GM10248 (cell line): ENCODE results near the gene ABITRAM.
A peak's percentile ranks its signal among the peaks of the same experiment; 100 is the strongest.
"Not testable (repeated sequence)": the region's sequence is repeated elsewhere in the genome, so short reads cannot be mapped to it uniquely, and the experiment has no call there.

ENCODE experiments used
- CTCF ChIA-PET: fragments of 300-600 bp; sonication (Branson Sonifier 250); formaldehyde crosslinking; extraction: SDS; loops from one replicate; lab custom pipeline; 2021; ENCODE audit warnings: antibody characterized with exemption; lab: Yijun Ruan, JAX
- POLR2A ChIA-PET: fragments of 350-650 bp; sonication (Branson Sonifier 250); formaldehyde crosslinking; extraction: SDS; loops from one replicate; lab custom pipeline; 2020; ENCODE audit warnings: antibody characterized with exemption; lab: Yijun Ruan, JAX
- DNase-seq: peaks from one replicate; pipeline ENCODE4 v3.0.0; 2012; ENCODE audit errors: extremely low spot score
- TF ChIP-seq, protein P1 (sequence below): IDR thresholded peaks from 2 replicates; pipeline ENCODE4 v1.5.1; 2012; ENCODE audit warnings: mild to moderate bottlenecking, low read depth; ENCODE audit errors: extremely low read depth, missing control alignments, control extremely low read depth

Gene ABITRAM

GRCh38 chr9:108934323-108934893 is at the start of gene ABITRAM:
Gene ABITRAM, plus strand, starts transcription at chr9:108934400. Its CDS starts 87 bp downstream, at chr9:108934487.
- DNase-seq: peak; percentile 93
- CTCF ChIA-PET: interaction anchor here (1.1 kb wide), 1 partner anchor 20 kb away, joined by 4 read pairs; no protein-coding TSS in a partner anchor
- TF ChIP-seq, protein P1, sequence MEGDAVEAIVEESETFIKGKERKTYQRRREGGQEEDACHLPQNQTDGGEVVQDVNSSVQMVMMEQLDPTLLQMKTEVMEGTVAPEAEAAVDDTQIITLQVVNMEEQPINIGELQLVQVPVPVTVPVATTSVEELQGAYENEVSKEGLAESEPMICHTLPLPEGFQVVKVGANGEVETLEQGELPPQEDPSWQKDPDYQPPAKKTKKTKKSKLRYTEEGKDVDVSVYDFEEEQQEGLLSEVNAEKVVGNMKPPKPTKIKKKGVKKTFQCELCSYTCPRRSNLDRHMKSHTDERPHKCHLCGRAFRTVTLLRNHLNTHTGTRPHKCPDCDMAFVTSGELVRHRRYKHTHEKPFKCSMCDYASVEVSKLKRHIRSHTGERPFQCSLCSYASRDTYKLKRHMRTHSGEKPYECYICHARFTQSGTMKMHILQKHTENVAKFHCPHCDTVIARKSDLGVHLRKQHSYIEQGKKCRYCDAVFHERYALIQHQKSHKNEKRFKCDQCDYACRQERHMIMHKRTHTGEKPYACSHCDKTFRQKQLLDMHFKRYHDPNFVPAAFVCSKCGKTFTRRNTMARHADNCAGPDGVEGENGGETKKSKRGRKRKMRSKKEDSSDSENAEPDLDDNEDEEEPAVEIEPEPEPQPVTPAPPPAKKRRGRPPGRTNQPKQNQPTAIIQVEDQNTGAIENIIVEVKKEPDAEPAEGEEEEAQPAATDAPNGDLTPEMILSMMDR: no peak
- POLR2A ChIA-PET: no interaction called here

- POLR2A ChIA-PET: no interaction called here
- no peak for DNase-seq
- CTCF ChIA-PET: no interaction called here
- TF ChIP-seq, protein P1: no peak
Measured at GRCh38 chr9:108884701-108885100, 49.5 kb upstream of the ABITRAM start.

DNA sequence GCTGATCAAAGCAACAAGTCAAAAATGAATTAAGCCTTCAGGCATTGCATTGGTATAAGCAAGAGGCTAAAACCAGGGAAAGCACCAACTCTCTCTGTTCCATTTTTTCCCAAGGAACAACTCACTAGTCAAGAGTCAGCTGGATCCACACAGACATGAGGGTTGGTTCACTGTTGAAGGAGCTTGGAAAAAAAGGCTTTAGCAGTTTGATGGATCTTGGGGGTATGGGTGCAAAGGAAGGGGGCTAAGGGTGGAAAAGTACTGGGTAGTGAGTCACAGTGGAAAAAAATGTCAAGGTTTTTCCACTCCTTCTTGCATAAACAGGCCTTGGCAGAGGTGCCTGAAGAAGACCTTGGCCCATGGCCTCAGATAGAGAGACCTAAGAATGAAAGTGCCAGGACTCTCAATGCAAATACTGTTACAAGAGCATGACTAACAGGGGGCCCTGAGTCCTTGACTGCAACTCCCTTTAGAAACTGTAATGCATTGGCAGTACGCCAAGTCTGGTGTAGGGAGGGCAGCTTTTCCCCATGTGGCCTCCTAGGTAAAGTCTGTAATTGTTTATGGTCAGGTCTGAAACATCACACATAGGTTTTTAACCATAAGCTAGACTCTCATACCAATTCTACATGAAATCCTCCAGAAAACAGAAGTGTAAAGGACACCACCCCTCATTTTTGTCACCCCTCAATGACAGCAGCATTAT is 48.4 kb upstream of the ABITRAM start:
- TF ChIP-seq, protein P1: no peak
- ChIA-PET POLR2A (interaction anchor here (0.8 kb wide), 1 partner anchor 1602 kb away, joined by 3 read pairs; no protein-coding TSS in a partner anchor), CTCF (interaction anchor here (1.2 to 1.5 kb wide), 2 partner anchors 12 to 50 kb away, joined by 3 to 4 read pairs; no protein-coding TSS in a partner anchor)
- peak; percentile 74 for DNase-seq

DNA sequence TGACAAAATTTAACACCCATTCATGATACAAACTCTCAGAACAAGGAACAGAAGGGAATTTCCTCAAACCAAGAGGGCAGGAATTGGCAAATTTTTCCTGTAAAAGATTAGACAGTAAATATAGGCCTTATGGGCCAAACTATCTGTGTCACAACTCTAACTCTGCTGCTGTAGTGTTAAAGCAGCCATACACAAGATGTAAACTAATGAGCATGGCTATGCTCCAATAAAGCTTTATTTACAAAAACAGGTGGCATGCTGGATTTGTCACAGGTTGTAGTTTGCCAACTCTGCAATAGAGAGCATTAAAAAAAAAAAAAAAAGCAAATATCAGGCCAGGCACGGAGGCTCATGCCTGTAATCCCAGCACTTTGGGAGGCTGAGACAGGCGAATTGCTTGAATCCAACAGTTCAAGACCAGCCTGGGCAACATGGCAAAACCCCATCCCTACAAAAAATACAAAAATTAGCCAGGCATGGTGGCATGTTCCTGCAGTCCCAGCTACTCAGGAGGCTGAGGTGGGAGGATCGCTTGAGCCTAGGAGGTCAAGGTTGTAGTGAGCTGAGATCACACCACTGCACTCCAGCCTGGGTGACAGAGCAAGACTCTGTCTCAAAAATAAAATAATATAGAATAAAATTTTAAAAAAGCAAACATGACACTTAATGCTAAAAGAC is 47.5 kb upstream of the ABITRAM start:
- CTCF ChIA-PET: interaction anchor here (0.8 to 1.5 kb wide), 4 partner anchors 9 to 1545 kb away, joined by 3 to 6 read pairs (median 4); no protein-coding TSS in a partner anchor
- POLR2A ChIA-PET: not testable (repeated sequence)

GRCh38 chr9:108889649-108890067 is 44.5 kb upstream of the ABITRAM start:
- ChIA-PET CTCF (interaction anchor here (0.9 to 1.7 kb wide), 3 partner anchors 9 to 13 kb away, joined by 3 to 8 read pairs (median 4); no protein-coding TSS in a partner anchor), POLR2A (no interaction called here)
- no peak for DNase-seq
- TF ChIP-seq, protein P1: no peak

More for the DNA sequence above, 47.5 kb upstream of the ABITRAM start:
- not testable (repeated sequence) for DNase-seq

GRCh38 chr9:108894225-108894997 is 39.8 kb upstream of the ABITRAM start:
- no peak for DNase-seq
- ChIA-PET CTCF (no interaction called here), POLR2A (no interaction called here)
- TF ChIP-seq, protein P1: no peak
